NCI-H446 (cell line): ENCODE data around the gene HIRIP3.
"Not testable (repeated sequence)": the region's sequence is repeated elsewhere in the genome, so short reads cannot be mapped to it uniquely, and the experiment has no call there.

Source experiments
- DNase-seq, 2 experiments: peaks; one replicate each; lab custom pipeline; 2025; lab: John Stamatoyannopoulos, UW

HIRIP3 gene

DNA sequence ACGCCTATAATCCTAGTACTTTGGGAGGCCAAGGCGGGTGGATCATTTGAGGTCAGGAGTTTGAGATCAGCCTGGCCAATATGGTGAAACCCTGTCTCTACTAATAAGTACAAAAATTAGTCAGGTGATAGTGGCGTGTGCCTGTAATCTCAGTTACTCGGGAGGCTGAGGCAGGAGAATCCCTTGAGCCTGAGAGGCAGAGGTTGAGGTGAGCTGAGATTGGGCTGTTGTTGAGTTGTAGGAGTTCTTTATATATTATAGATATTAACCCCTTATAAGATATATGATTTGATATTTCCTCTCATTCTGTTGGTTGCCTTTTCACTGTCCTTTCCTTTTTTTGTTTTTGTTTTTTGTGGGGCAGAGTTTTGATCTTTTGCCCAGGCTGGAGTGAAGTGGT is 35.6 kb downstream of the HIRIP3 start:
- DNase-seq, result not testable (repeated sequence)

DNA sequence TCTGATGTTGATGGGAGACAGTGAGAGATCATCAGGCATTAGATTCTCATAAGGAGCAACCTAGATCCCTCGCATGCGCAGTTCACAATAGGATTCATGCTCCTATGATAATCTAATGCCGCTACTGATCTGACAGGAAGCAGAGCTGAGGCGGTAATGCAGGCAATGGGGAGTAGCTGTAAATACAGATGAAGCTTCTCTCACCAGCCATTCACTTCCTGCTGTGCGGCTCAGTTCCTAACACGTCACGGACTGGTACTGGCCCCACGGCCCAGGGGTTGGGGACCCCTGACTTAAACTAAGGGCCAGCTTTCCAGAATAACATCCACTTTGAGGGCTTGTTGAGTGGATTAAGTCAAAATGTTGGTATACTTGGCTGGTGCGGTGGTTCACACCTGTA is 36.1 kb downstream of the HIRIP3 start:
- no peak for DNase-seq

DNA sequence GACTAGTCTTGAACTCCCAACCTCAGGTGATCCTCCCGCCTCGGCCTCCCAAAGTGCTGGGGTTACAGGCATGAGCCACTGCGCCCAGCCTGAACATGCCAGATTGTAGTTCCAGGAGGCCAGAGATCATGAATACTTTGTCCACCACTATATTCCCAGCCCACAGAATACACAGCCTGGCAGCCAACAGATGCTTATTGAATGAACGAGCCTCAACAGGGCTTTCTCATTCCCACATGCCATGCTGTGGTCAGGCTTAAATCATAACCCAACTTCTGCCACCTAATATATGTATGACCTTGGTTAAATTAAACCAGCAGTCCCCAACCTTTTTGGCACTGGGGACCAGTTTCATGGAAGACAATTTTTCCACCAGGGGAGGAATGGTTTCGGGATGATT is 36.7 kb downstream of the HIRIP3 start:
- no peak for DNase-seq

DNA sequence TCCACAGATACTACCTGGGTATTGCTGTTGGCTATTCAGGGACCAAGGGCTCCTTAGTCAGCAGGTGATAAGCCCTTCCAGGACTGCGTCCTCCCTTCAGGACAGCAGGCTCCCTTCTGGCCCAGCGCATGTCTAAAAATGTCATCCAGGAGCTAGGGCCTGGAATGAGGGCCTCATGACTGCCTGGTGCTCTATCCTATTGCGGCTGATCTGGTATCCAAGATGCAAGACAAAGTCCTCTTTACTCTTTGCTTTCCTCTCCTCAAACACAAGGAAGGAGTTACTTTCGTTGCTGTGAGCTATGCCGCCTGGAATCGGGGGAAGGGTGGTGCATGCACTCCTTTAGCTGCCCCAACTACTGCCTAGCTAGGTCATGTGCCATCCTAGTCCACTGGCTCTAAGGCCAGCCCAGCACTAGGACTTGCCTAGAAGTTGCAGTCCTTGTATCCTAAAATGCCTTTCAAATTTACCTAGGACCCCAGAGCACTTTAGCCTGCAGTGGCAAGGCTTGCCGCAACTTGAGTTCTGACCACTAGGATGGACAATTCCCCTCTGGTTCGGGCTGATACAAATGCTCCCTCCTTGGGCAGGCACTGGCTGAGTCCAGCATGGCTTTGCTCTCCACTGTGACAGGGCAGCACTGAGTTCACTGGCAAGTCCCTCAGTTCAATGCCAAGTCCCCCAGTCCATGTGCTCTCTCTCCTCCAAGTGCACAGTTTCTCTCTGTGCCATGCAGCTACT is 43.6 kb downstream of the HIRIP3 start:
- DNase-seq, result no peak

DNA sequence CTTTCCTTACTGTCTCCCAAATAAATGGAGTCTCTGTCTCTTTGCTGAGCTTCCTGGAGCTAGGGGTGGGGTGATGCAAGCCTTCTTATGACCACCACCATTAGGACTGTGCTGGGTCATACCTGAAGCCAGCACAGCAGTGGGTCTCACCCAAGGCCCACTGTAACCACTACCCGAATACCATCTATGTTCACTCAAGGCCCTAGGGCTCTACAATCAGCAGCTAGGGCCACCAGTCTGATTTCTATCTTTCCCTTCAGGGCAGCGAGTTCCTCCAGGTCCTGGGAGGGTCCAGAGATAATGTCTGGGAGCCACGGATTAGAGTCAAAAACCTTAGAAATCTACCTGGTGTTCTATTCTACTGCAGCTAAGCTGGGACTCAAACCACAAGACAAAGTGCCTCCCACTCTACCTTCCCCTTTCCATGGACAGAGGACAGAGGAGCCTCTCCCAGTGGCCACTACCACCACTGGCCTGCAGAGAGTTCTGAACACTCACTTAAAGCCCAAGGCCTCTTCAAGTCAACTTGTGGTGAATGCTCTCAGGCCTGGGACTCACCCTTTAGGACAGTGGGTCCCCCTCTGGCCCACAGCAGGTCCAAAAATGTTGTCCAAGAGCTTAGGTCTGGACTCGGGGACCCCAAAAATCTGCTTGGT is 44.5 kb downstream of the HIRIP3 start:
- DNase-seq, result no peak

DNA sequence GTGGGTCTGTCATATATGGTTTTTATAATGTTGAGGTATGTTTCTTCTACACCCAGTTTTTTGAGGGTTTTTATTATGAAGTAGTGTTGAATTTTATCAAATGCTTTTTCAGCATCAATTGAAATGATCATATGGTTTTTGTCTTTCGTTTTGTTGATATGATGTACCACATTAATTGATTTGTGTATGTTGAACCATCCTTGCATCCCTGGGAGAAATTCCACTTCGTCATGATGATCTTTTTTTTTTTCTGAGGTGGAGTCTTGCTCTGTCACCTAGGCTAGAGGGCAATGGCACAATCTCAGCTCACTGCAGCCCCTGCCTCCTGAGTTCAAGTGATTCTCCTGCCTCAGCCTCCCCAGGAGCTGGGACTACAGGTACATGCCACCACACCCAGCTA is 47.5 kb downstream of the HIRIP3 start:
- DNase-seq, result no peak

DNA sequence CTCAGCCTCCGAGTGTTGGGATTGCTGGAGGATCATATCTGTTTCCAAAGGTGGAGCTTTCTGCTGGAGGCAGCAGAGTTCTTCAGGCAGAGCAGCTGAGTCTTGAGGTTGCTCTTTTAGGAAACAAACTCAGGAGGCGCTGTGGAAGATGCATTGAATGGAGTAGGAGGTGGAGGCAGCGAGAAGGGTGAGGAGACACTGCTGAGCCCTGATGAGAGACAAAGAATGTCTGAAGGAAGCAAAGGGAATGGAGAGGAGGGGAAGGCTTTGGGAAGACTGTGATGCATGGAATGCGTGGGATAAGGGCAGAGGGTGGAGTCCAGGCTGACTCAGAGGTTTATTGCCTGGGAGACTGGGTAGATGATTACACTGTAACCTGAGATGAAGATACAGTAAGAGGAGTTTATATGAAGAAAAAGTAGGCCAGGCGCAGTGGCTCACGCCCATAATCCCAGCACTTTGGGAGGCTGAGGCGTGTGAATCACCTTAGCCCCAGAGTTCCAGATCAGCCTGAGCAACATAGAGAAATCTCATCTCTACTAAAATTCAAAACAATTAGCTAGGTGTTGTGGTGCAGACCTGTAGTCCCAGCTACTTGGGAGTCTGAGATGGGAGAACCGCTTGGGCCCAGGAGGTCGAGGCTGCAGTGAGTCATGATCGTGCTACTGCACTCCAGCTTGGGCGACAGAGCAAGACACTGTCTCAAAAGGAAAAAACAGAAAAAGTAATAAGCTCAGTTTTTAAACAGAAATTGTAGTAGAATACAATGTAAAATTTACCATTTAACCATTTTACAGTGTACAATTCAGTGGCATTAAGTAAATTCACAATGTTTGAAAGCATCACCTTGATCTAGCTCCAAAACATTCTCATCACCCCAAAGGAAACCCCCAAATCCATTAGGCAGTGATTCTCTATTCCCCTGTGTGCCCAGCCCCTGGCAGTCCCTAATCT is 51.3 kb downstream of the HIRIP3 start:
- no peak for DNase-seq
